CD4-positive, CD25-positive, alpha-beta regulatory T cell (primary cell): ENCODE data around the gene UNC80. TPM values are rescaled to one million over a fixed set of nuclear protein-coding genes. Genes with fewer than 3 reads are reported as not detected.

Source experiments
- ATAC-seq, 2 donors: fragments of 150-1000 bp; cut with Tn5 transposase; one replicate each; pipeline ENCODE4 v1.10.0; 2021; ENCODE audit warnings: low read depth in 2 of 2, moderate number of reproducible peaks in 2 of 2, moderate library complexity in 1 of 2
- DNase-seq, 3 donors: peaks; one replicate each; pipeline versions ENCODE4 v3.0.0 to v3.0.0-alpha.2; 2012 to 2022; ENCODE audit warnings: mixed read lengths in 1 of 3
- H3K27ac ChIP-seq: one replicate; pipeline ENCODE4 v1.7.0; 2013; ENCODE audit warnings: mild to moderate bottlenecking, low read length; ENCODE audit not compliant: insufficient read depth, poor library complexity, severe bottlenecking
- H3K27me3 ChIP-seq: one replicate; pipeline ENCODE4 v1.7.0; 2013; ENCODE audit warnings: low read length; ENCODE audit not compliant: control insufficient read depth, insufficient read depth
- H3K36me3 ChIP-seq: one replicate; pipeline ENCODE4 v1.7.0; 2013; ENCODE audit warnings: mild to moderate bottlenecking, low read length, moderate library complexity; ENCODE audit not compliant: control insufficient read depth, insufficient read depth
- H3K4me1 ChIP-seq: 2 replicates; pipeline ENCODE4 v1.7.0; 2013; ENCODE audit warnings: mild to moderate bottlenecking, low read length; ENCODE audit not compliant: insufficient read depth, control insufficient read depth, poor library complexity, severe bottlenecking
- H3K4me3 ChIP-seq: one replicate; pipeline ENCODE4 v1.7.0; 2013; ENCODE audit warnings: low read depth, mild to moderate bottlenecking, low read length, moderate library complexity
- H3K9me3 ChIP-seq, 2 experiments: 1 replicate in 1 of 2; 2 replicates in 1 of 2; pipeline ENCODE4 v1.7.0; 2013; ENCODE audit warnings: low read length in 2 of 2, mild to moderate bottlenecking in 1 of 2, moderate library complexity in 1 of 2; ENCODE audit not compliant: control insufficient read depth in 2 of 2
- H3K27ac Mint-ChIP-seq, 3 donors: one replicate each; pipeline ENCODE4 v1.8.0; 2020 to 2022; ENCODE audit warnings: mild to moderate bottlenecking in 3 of 3, mixed read lengths in 3 of 3, moderate library complexity in 2 of 3
- H3K27me3 Mint-ChIP-seq: one replicate; pipeline ENCODE4 v1.8.0; 2022; ENCODE audit warnings: mild to moderate bottlenecking, mixed read lengths
- H3K36me3 Mint-ChIP-seq: one replicate; pipeline ENCODE4 v1.8.0; 2020; ENCODE audit warnings: mixed read lengths
- H3K4me1 Mint-ChIP-seq, 4 donors: one replicate each; pipeline ENCODE4 v1.8.0; 2020 to 2022; ENCODE audit warnings: mixed read lengths in 4 of 4, mild to moderate bottlenecking in 1 of 4
- H3K4me3 Mint-ChIP-seq, 4 donors: one replicate each; pipeline ENCODE4 v1.8.0; 2020 to 2022; ENCODE audit warnings: mild to moderate bottlenecking in 4 of 4, mixed read lengths in 4 of 4, moderate library complexity in 3 of 4
- H3K9me3 Mint-ChIP-seq, 7 donors: one replicate each; pipeline ENCODE4 v1.8.0; 2020 to 2022; ENCODE audit warnings: mixed read lengths in 7 of 7, mild to moderate bottlenecking in 3 of 7, moderate library complexity in 2 of 7
- polyA plus RNA-seq, 4 donors: library from polyadenylated mRNA; unstranded; fragments of 300-500 nt; fragmentation: Illumina TruSeq; gene quantifications; one replicate each; pipeline ENCODE4 v1.2.3, GENCODE V29; 2021
- total RNA-seq: library from RNA; stranded (reverse); gene quantifications from one replicate; pipeline ENCODE4 v1.2.3, GENCODE V29; 2022

The UNC80 gene
- total and polyA plus RNA-seq, 5 donors from 2014 or later: not detected

DNA sequence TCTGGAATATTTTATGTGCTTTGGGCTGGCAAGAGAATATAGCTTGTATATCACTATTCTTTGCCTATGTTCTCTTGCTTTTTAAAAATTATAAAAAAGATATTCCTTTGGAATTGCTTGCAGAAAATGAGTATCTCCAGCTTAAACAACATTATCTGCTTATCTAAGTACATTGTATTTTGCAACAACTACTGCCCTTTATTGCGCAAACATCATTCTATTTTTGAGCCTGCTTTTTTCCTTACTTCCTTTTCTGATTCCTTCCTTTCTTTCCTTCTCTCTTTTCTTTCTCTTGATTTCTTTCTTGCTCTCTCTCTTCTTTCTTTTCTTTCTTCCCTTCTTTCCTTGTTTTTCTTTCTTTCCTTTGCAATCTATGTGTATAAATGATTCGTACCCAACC lies 74.0 kb downstream of the UNC80 start:
- no peaks in the 10 kb centered on the region for H3K36me3 Mint-ChIP-seq
- no peaks in the 10 kb centered on the region for H3K27me3 ChIP-seq
- no peaks in the 10 kb centered on the region for H3K36me3 ChIP-seq
- ATAC-seq (no peak), DNase-seq (no peak)
- H3K4me3 ChIP-seq: no peak overlapping the region
- no peak overlapping the region for H3K27ac Mint-ChIP-seq
- H3K9me3 ChIP-seq: no peaks in the 10 kb centered on the region
- H3K4me1 ChIP-seq: no peaks in the 10 kb centered on the region
- no peaks in the 10 kb centered on the region for H3K27me3 Mint-ChIP-seq
- no peak overlapping the region for H3K4me3 Mint-ChIP-seq
- H3K4me1 Mint-ChIP-seq: no peaks in the 10 kb centered on the region
- H3K9me3 Mint-ChIP-seq: peaks cover 0 to 4% (median 0%) of the 10 kb centered on the region in 7 donors
- no peak overlapping the region for H3K27ac ChIP-seq

DNA sequence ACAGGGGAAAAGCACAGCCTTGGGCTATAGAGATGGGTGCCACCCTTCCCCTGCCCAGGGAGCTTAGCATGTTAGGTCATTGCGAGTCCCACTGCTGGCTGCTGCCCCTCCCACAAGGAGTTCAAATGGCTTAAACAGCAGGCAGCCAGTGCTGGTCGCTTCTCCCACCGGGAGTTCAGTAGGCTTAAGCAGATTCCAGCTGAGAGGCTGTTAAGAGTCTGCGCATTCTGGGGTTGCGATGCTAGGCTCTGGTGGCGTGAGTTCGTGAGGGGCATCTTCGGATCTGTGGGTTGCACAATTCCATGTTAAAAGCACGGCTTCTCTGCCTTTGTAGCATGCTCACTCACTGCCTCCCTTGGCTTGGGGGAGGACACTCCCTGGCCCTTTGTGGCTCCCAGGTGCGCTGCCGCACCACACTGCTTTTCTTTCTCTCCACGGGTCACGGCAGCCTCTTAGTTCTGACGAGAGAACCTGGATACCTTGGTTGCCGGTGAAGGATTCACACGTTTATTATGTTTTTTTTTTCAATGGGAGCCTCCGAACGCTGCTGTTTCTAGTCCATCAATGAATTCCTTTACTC lies 93.2 kb downstream of the UNC80 start:
- H3K9me3 Mint-ChIP-seq: peaks cover 0 to 9% (median 6%) of the 10 kb centered on the region in 7 donors

DNA sequence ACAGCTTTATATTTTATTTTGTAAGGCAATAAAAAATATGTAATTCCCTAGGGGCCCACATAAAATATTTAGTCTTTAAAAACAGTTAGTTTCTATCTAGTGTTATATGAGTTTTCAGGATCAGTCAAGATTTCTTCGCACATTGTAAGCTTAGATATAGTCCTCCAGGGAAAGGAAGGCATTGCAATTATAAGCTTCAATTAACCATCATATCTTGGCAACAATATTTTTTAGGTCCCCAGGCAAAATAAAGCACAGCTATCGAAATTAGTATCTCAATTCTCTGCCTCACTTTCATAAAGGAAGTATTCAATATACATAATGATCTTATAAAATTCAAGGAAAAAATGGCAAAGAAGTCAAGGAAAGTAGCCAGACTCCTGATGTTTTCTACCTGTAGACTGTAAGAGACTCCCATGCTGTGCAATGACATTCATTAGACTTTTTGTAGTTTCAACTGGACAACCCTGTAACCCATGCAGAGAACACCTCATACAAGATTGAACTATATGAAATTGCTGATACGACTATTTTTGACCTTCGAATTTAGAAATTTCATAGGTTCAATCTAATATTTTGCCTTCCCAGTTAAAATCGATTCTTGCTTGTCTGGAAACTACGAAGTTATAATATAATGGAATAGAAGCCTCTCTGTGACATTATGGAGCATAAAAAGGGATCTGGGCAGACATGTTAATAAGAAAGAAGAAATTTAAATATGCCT lies 96.8 kb downstream of the UNC80 start:
- DNase-seq: no peak
- Mint-ChIP-seq H3K27me3 (no peaks in the 10 kb centered on the region), H3K9me3 (peaks cover 0 to 5% (median 4%) of the 10 kb centered on the region in 7 donors), H3K27ac (no peak overlapping the region), H3K4me1 (no peaks in the 10 kb centered on the region), H3K36me3 (no peaks in the 10 kb centered on the region), H3K4me3 (no peak overlapping the region)
- no peaks in the 10 kb centered on the region for H3K27me3 ChIP-seq
- no peaks in the 10 kb centered on the region for H3K9me3 ChIP-seq
- no peak overlapping the region for H3K4me3 ChIP-seq
- H3K36me3 ChIP-seq: no peaks in the 10 kb centered on the region
- no peak overlapping the region for H3K27ac ChIP-seq
- no peak for ATAC-seq
- H3K4me1 ChIP-seq: no peaks in the 10 kb centered on the region

More for the DNA sequence above, 93.2 kb downstream of the UNC80 start:
- Mint-ChIP-seq H3K27me3 (no peaks in the 10 kb centered on the region), H3K4me1 (no peaks in the 10 kb centered on the region), H3K36me3 (no peaks in the 10 kb centered on the region), H3K4me3 (no peak overlapping the region), H3K27ac (no peak overlapping the region)
- ATAC-seq (no peak), DNase-seq (no peak)
- Histone ChIP-seq H3K4me1 (no peaks in the 10 kb centered on the region), H3K9me3 (no peaks in the 10 kb centered on the region), H3K4me3 (no peak overlapping the region), H3K36me3 (no peaks in the 10 kb centered on the region), H3K27me3 (no peaks in the 10 kb centered on the region), H3K27ac (no peak overlapping the region)

DNA sequence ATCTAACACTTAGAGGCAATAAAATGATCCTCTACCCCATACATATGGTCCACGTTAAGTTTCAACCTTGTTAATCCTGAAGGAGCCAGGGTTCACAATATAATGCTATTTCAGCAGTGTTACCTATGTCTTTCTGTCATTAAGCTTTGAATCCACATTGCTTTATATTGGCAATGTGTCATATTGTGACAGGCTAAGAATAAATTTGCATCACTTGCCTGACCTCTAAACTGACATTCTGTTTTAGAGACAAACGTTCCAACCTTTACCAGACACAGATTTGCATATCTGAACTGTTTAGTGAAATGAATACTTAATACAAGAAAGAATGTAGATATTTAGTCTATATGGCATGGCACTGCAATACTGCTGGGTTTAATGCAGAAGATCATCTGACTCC lies 98.4 kb downstream of the UNC80 start:
- Mint-ChIP-seq H3K27me3 (no peaks in the 10 kb centered on the region), H3K4me1 (no peaks in the 10 kb centered on the region), H3K4me3 (no peak overlapping the region), H3K27ac (no peak overlapping the region), H3K36me3 (no peaks in the 10 kb centered on the region), H3K9me3 (peaks cover 0 to 5% (median 0%) of the 10 kb centered on the region in 7 donors)
- Histone ChIP-seq H3K4me1 (no peaks in the 10 kb centered on the region), H3K27me3 (no peaks in the 10 kb centered on the region), H3K9me3 (no peaks in the 10 kb centered on the region), H3K27ac (no peak overlapping the region), H3K36me3 (no peaks in the 10 kb centered on the region), H3K4me3 (no peak overlapping the region)
- ATAC-seq (no peak), DNase-seq (no peak)

DNA sequence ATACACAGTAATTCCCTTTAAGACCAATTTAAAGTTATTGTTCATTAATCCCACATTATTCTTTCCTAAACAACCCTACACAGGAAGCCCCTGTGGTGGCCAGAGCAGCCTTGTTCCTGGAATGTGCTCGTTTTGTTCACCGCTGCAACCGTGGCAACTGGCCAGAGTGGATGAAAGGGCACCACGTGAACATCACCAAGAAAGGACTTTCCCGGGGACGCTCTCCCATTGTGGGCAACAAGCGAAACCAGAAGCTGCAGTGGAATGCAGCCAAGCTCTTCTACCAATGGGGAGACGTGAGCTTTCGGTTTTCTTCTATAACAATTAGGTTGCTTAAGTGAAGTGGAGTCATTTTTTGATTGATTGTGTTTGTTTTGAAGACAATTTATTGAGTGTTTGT lies 101.0 kb downstream of the UNC80 start:
- Mint-ChIP-seq H3K27ac (no peak overlapping the region), H3K4me3 (no peak overlapping the region), H3K36me3 (no peaks in the 10 kb centered on the region), H3K9me3 (peaks cover 0 to 3% (median 0%) of the 10 kb centered on the region in 7 donors), H3K4me1 (no peaks in the 10 kb centered on the region), H3K27me3 (no peaks in the 10 kb centered on the region)
- H3K27ac ChIP-seq: no peak overlapping the region
- no peaks in the 10 kb centered on the region for H3K4me1 ChIP-seq
- no peaks in the 10 kb centered on the region for H3K27me3 ChIP-seq
- H3K4me3 ChIP-seq: no peak overlapping the region
- H3K9me3 ChIP-seq: no peaks in the 10 kb centered on the region
- no peaks in the 10 kb centered on the region for H3K36me3 ChIP-seq
- DNase-seq (no peak), ATAC-seq (no peak)

DNA sequence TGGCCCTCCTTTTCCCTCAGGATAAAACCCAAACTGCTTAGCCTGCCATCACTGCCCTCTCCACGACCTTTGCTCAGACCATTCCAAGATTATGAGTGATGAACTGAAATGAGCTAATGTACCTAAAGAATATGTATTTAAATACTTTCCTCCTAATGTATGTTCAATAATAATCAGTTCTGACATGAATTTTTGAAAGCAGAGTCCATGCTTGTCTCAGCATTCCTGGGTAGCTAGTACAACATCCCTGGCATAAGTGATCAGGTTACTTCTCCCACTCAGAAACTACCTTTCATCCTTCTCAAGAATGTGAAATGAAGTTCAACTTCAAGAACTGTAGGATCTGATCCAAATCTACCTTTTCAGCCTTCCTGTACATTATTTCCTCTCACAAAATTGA lies 103.6 kb downstream of the UNC80 start:
- Histone ChIP-seq H3K27me3 (no peaks in the 10 kb centered on the region), H3K4me1 (no peaks in the 10 kb centered on the region), H3K9me3 (no peaks in the 10 kb centered on the region), H3K4me3 (no peak overlapping the region), H3K36me3 (no peaks in the 10 kb centered on the region), H3K27ac (no peak overlapping the region)
- H3K4me3 Mint-ChIP-seq: no peak overlapping the region
- H3K27me3 Mint-ChIP-seq: no peaks in the 10 kb centered on the region
- no peaks in the 10 kb centered on the region for H3K36me3 Mint-ChIP-seq
- no peak for ATAC-seq
- no peak overlapping the region for H3K27ac Mint-ChIP-seq
- no peaks in the 10 kb centered on the region for H3K4me1 Mint-ChIP-seq
- H3K9me3 Mint-ChIP-seq: peaks cover 0 to 2% (median 0%) of the 10 kb centered on the region in 7 donors
- no peak for DNase-seq

DNA sequence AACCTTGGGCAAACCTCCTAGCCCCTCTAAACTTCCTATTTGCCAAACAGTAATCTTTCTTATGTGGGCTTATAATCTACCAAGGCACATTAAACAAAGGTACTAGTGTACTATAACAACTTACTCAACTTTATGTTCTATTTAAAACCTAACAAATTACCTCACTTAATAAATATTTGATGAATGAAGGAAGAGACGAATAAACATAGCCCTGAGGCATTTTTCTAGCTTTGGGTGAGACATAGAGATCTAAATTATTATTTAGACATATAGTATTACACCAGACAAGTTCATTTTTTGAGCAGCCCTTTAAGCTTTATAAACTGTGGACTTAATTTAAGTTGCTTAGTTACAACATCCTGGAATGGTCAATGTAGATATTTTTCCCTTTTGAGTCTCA lies 104.6 kb downstream of the UNC80 start:
- Histone ChIP-seq H3K4me1 (no peaks in the 10 kb centered on the region), H3K36me3 (no peaks in the 10 kb centered on the region), H3K4me3 (no peak overlapping the region), H3K9me3 (no peaks in the 10 kb centered on the region), H3K27me3 (no peaks in the 10 kb centered on the region), H3K27ac (no peak overlapping the region)
- no peak for ATAC-seq
- Mint-ChIP-seq H3K4me3 (no peak overlapping the region), H3K9me3 (peaks cover 0 to 2% (median 0%) of the 10 kb centered on the region in 7 donors), H3K36me3 (no peaks in the 10 kb centered on the region), H3K27me3 (no peaks in the 10 kb centered on the region), H3K4me1 (no peaks in the 10 kb centered on the region), H3K27ac (no peak overlapping the region)
- no peak for DNase-seq

DNA sequence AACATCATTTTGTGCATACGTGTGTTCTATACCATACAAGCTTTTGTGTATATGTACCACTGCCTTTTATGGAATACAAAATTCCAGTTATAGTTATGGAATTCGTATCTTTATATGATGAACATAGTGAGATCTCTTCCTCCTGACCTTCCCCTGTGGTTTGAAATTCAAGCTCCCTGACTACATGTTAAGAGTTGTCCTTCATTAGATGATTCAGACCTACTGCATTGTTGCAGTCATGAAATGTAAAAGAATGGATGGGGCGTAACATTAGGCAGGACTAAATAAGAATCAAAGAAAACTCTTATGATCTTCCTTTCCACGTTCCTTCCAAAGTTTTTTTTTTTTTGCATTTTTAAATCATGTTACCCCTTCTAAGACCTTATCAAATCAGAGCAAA lies 107.1 kb downstream of the UNC80 start:
- no peak for DNase-seq
- Histone ChIP-seq H3K27ac (no peak overlapping the region), H3K27me3 (no peaks in the 10 kb centered on the region), H3K4me1 (no peaks in the 10 kb centered on the region), H3K9me3 (no peaks in the 10 kb centered on the region), H3K36me3 (no peaks in the 10 kb centered on the region), H3K4me3 (no peak overlapping the region)
- no peak for ATAC-seq
- Mint-ChIP-seq H3K4me1 (no peaks in the 10 kb centered on the region), H3K36me3 (no peaks in the 10 kb centered on the region), H3K27me3 (no peaks in the 10 kb centered on the region), H3K4me3 (no peak overlapping the region), H3K27ac (no peak overlapping the region), H3K9me3 (peaks cover 0 to 3% (median 0%) of the 10 kb centered on the region in 7 donors)
